Cortex of kidney (tissue), 1 donor: ENCODE results near the gene MSRB3.
"Not testable (repeated sequence)": the region's sequence is repeated elsewhere in the genome, so short reads cannot be mapped to it uniquely, and the experiment has no call there.

Experiments used
- DNase-seq: peaks from one replicate; lab custom pipeline; 2025; lab: John Stamatoyannopoulos, UW

MSRB3 gene

GRCh38 chr12:65292241-65292640, 13.8 kb downstream of the MSRB3 start:
- no peak for DNase-seq

GRCh38 chr12:65293735-65294134, 15.3 kb downstream of the MSRB3 start:
- no peak for DNase-seq

- no peak for DNase-seq
Observed at GRCh38 chr12:65294641-65295262, 16.3 kb downstream of the MSRB3 start.

- DNase-seq, result no peak
Observed at GRCh38 chr12:65296508-65297265, 18.2 kb downstream of the MSRB3 start.

GRCh38 chr12:65300097-65300496, 21.6 kb downstream of the MSRB3 start:
- no peak for DNase-seq

- DNase-seq, result no peak
Observed at GRCh38 chr12:65300679-65301349, 22.3 kb downstream of the MSRB3 start.

GRCh38 chr12:65302891-65303290, 24.4 kb downstream of the MSRB3 start:
- DNase-seq, result no peak

GRCh38 chr12:65305346-65305950, 27.0 kb downstream of the MSRB3 start:
- DNase-seq, result no peak

GRCh38 chr12:65306366-65307168, 28.1 kb downstream of the MSRB3 start:
- no peak for DNase-seq

GRCh38 chr12:65307169-65307501, 28.7 kb downstream of the MSRB3 start:
- DNase-seq, result no peak

GRCh38 chr12:65308006-65308405, 29.5 kb downstream of the MSRB3 start:
- DNase-seq, result no peak

- no peak for DNase-seq
Observed at GRCh38 chr12:65308601-65309071, 30.2 kb downstream of the MSRB3 start.

- DNase-seq, result no peak
Observed at GRCh38 chr12:65311260-65311659, 32.8 kb downstream of the MSRB3 start.

- DNase-seq, result no peak
Observed at GRCh38 chr12:65313719-65314317, 35.3 kb downstream of the MSRB3 start.

GRCh38 chr12:65315238-65315637, 36.8 kb downstream of the MSRB3 start:
- not testable (repeated sequence) for DNase-seq

GRCh38 chr12:65318186-65318685, 39.8 kb downstream of the MSRB3 start:
- DNase-seq, result no peak

GRCh38 chr12:65319688-65320200, 41.3 kb downstream of the MSRB3 start:
- no peak for DNase-seq

GRCh38 chr12:65323070-65323469, 44.6 kb downstream of the MSRB3 start:
- DNase-seq, result no peak

- no peak for DNase-seq
Observed at GRCh38 chr12:65324056-65324455, 45.6 kb downstream of the MSRB3 start.

GRCh38 chr12:65324551-65324950, 46.1 kb downstream of the MSRB3 start:
- DNase-seq, result no peak

GRCh38 chr12:65325183-65325582, 46.7 kb downstream of the MSRB3 start:
- DNase-seq, result no peak
